GM10248 (cell line): ENCODE data around the gene P3H3.

Experiments
- CTCF ChIA-PET: fragments of 300-600 bp; sonication (Branson Sonifier 250); formaldehyde crosslinking; extraction: SDS; loops from one replicate; lab custom pipeline; 2021; ENCODE audit warnings: antibody characterized with exemption; lab: Yijun Ruan, JAX
- POLR2A ChIA-PET: fragments of 350-650 bp; sonication (Branson Sonifier 250); formaldehyde crosslinking; extraction: SDS; loops from one replicate; lab custom pipeline; 2020; ENCODE audit warnings: antibody characterized with exemption; lab: Yijun Ruan, JAX
- DNase-seq: peaks from one replicate; pipeline ENCODE4 v3.0.0; 2012; ENCODE audit errors: extremely low spot score
- TF ChIP-seq, protein P1 (sequence below): IDR thresholded peaks from 2 replicates; pipeline ENCODE4 v1.5.1; 2012; ENCODE audit warnings: mild to moderate bottlenecking, low read depth; ENCODE audit errors: extremely low read depth, missing control alignments, control extremely low read depth

The P3H3 gene

DNA sequence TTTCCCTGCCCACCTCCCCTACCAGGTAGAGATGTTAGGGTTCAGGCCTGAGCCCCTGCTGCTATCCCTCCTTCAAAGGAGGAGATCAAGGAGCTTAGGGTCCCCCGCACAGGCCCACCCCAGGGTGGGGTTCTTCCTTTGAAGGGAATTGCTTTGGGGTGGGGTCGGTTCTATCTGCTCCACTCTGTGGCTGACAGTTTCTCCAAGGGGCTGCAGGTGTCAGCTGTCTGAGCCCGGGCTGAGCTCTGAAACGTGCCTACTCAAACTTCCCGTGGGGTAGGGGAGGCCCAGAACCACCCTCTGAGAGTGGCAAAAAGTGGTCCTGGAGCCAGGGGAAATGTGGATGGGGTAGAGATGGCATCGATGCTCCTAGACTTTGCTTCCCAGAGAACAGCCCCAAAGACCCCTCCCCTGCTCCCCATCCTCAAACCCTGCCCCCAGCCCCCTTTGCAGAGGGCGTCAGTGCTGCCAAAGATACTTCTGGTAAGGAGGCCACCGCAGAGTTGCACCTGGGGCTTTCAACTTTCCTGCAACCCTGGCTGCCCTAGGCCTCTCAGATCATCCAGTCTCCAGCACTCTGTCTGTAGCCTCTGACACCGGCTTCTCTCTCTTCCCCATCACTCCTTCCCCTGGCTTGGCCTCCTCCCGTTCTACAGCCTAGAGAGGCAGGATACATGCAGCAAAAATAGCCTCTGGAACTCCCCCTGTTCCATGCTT, 45.2 kb upstream of the P3H3 start:
- CTCF ChIA-PET: interaction anchor here (1.1 to 9.3 kb wide), 8 partner anchors 9 to 59 kb away, joined by 3 to 117 read pairs (median 7); partner anchors contain the start of genes COPS7A, GPR162, LAG3 and MLF2
- POLR2A ChIA-PET: interaction anchor here (0.5 kb wide), 1 partner anchor 84 kb away, joined by 3 read pairs; no protein-coding TSS in a partner anchor
- TF ChIP-seq, protein P1, sequence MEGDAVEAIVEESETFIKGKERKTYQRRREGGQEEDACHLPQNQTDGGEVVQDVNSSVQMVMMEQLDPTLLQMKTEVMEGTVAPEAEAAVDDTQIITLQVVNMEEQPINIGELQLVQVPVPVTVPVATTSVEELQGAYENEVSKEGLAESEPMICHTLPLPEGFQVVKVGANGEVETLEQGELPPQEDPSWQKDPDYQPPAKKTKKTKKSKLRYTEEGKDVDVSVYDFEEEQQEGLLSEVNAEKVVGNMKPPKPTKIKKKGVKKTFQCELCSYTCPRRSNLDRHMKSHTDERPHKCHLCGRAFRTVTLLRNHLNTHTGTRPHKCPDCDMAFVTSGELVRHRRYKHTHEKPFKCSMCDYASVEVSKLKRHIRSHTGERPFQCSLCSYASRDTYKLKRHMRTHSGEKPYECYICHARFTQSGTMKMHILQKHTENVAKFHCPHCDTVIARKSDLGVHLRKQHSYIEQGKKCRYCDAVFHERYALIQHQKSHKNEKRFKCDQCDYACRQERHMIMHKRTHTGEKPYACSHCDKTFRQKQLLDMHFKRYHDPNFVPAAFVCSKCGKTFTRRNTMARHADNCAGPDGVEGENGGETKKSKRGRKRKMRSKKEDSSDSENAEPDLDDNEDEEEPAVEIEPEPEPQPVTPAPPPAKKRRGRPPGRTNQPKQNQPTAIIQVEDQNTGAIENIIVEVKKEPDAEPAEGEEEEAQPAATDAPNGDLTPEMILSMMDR: no peak
- DNase-seq: no peak

- ChIA-PET POLR2A (no interaction called here), CTCF (interaction anchor here (1.0 to 3.5 kb wide), 8 partner anchors 8 to 244 kb away, joined by 3 to 26 read pairs (median 6); partner anchors contain the start of genes MLF2 and PTMS)
Observed at GRCh38 chr12:6783828-6784227, 44.4 kb upstream of the P3H3 start.

DNA sequence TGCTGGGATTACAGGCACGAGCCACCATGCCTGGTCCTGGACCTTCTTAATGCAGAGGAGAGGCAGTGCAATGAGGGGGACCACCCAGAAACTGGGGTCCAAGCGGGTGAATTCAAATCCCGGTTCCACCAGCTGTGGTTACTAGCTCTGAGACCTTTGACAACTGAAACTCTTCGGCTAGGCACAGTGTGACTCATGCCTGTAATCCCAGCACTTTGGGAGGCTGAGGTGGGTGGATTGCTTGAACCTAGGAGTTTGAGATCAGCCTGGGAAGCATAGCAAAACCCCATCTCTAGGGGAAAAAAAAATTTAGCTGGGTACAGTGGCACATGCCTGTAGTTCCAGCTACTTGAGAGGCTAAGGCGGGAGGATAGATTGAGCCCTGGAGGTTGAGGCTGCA, 43.9 kb upstream of the P3H3 start:
- no peak for DNase-seq
- TF ChIP-seq, protein P1: no peak
- POLR2A ChIA-PET: no interaction called here
- CTCF ChIA-PET: interaction anchor here (1.0 to 3.5 kb wide), 6 partner anchors 9 to 245 kb away, joined by 3 to 26 read pairs (median 8); partner anchors contain the start of genes MLF2 and PTMS

More at GRCh38 chr12:6783828-6784227, 44.4 kb upstream of the P3H3 start:
- TF ChIP-seq, protein P1: no peak
- DNase-seq: no peak

DNA sequence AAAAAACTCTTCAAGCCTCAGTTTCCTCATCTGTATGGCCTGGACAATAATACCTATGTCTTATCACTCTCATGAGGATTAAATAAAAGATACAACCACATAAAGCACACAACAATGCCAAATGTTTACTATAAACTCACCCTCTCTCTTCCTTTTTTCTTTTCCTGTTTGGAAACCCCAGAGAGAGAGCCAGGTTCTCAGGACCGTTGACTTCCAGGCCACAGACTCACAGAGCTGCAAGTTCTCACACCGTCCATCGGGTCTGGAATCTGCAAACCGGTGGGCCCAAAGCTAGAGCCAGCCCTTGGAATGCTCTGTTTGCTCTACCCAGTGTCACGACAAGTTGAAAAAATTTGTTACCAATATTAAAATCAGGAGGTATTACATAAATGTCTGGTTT, 43.4 kb upstream of the P3H3 start:
- no peak for DNase-seq
- TF ChIP-seq, protein P1: no peak
- ChIA-PET CTCF (interaction anchor here (1.0 to 3.5 kb wide), 4 partner anchors 13 to 245 kb away, joined by 3 to 26 read pairs (median 6); partner anchors contain the start of genes MLF2 and PTMS), POLR2A (no interaction called here)

GRCh38 chr12:6786416-6787094, 41.7 kb upstream of the P3H3 start:
- TF ChIP-seq, protein P1: no peak
- CTCF ChIA-PET: interaction anchor here (0.6 to 4.5 kb wide), 5 partner anchors 7 to 32 kb away, joined by 3 to 33 read pairs (median 6); partner anchors contain the start of genes LAG3 and PTMS
- POLR2A ChIA-PET: interaction anchor here (0.8 kb wide), 1 partner anchor 12 kb away, joined by 3 read pairs; no protein-coding TSS in a partner anchor

DNA sequence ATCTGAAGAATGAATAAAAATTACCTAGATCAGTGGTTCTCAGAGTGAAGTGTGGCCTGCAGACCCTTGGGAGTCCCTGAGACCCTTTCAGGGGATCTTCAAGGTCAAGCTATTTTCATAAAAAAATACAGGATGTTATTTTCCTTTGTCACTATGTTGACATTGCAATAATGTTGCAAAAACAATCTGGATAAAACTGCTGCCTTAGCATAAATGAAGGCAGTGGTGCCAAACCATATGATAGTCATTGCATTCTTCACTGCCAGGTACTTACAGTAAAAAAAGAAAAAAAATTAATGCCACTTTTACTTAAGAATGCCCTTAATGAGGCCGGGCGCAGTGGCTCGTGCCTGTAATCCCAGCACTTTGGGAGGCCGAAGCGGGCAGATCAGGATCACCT, 40.9 kb upstream of the P3H3 start:
- CTCF ChIA-PET: interaction anchor here (1.4 to 4.5 kb wide), 4 partner anchors 8 to 33 kb away, joined by 5 to 33 read pairs (median 6); partner anchors contain the start of gene PTMS
- TF ChIP-seq, protein P1: no peak
- POLR2A ChIA-PET: interaction anchor here (0.8 kb wide), 1 partner anchor 12 kb away, joined by 3 read pairs; no protein-coding TSS in a partner anchor
- no peak for DNase-seq

More at GRCh38 chr12:6786416-6787094, 41.7 kb upstream of the P3H3 start:
- DNase-seq: no peak
